Suprapubic skin (tissue), 3 donors: ENCODE results near the gene CHD2.

Experiments used
- CTCF ChIP-seq, 2 donors: fragments of 200-600 bp in 1 of 2; fragments of 450-650 bp in 1 of 2; sonication (generic) in 1 of 2; IDR thresholded peaks; one replicate each; pipeline ENCODE4 v1.5.1; 2016 to 2019; ENCODE audit warnings: antibody characterized with exemption in 2 of 2, mild to moderate bottlenecking in 1 of 2, moderate library complexity in 1 of 2
- POLR2AphosphoS5 ChIP-seq, 3 donors: sonication (generic); formaldehyde crosslinking; IDR thresholded peaks; one replicate each; pipeline ENCODE4 v1.6.1; 2017; ENCODE audit warnings: antibody characterized with exemption in 3 of 3

GRCh38 chr15:93060336-93061248, 160.5 kb downstream of the CHD2 start:
- TF ChIP-seq CTCF (IDR thresholded peaks at IDR 0.05) (no peak), POLR2AphosphoS5 (IDR thresholded peaks at IDR 0.05) (no peak)
